GM12878 (cell line): ENCODE data around the gene SLC9A3. TPM values are rescaled to one million over a fixed set of nuclear protein-coding genes. Genes with fewer than 3 reads are reported as not detected.

Experiments used
- ATF7 ChIP-seq: fragments of 450-650 bp; IDR thresholded peaks from 2 replicates; pipeline ENCODE4 v1.6.1; 2016; ENCODE audit warnings: low read depth, mild to moderate bottlenecking
- CBX5 ChIP-seq: sonication (generic); IDR thresholded peaks from 2 replicates; pipeline ENCODE4 v1.6.1; 2016; ENCODE audit warnings: low read depth, moderate library complexity, mild to moderate bottlenecking, inconsistent platforms
- SREBF2 ChIP-seq: IDR thresholded peaks from 2 replicates; pipeline ENCODE4 v1.6.1; 2012; ENCODE audit warnings: mild to moderate bottlenecking, low read length
- ZNF24 ChIP-seq: fragments of 450-650 bp; IDR thresholded peaks from 2 replicates; pipeline ENCODE4 v1.6.1; 2017; ENCODE audit warnings: antibody characterized with exemption, mild to moderate bottlenecking
- polyA plus RNA-seq, 11 experiments: library from polyadenylated mRNA; depleted of rRNA in 4 of 11; unstranded in 6 of 11; stranded (reverse) in 5 of 11; fragments of >200 nt; fragmentation: Nextera tagmentation in 4 of 11; fragmentation: Illumina TruSeq in 1 of 11; extraction: Ambion mirVana in 4 of 11; extraction: Trizol in 1 of 11; gene quantifications; 1 replicate in 1 of 11; 2 replicates in 10 of 11; pipeline versions ENCODE4 v1.2.1 to v1.2.3, GENCODE V29; 2011 to 2016; ENCODE audit warnings: inconsistent platforms in 2 of 11, missing spikeins in 2 of 11, low read depth in 1 of 11
- total RNA-seq, 4 experiments: library from RNA; depleted of rRNA in 3 of 4; stranded (reverse); fragments of >200 nt in 3 of 4; fragmentation: Illumina TruSeq in 1 of 4; extraction: Trizol in 1 of 4; gene quantifications; 2 replicates each; pipeline versions ENCODE4 v1.2.1 to v1.2.3, GENCODE V29; 2013 to 2021
- TF ChIP-seq, protein P1 (sequence below): fragments of 450-650 bp; IDR thresholded peaks from 2 replicates; pipeline ENCODE4 v1.6.1; 2017; ENCODE audit warnings: mild to moderate bottlenecking, moderate library complexity
- TF ChIP-seq, protein P2 (sequence below): fragments of 150-350 bp; IDR thresholded peaks from 2 replicates; pipeline ENCODE4 v1.6.1; 2016; ENCODE audit warnings: low read depth, low read length

The SLC9A3 gene
- total and polyA plus RNA-seq, 10 of the 15 experiments (the other 5 are each of a cell fraction or from before 2014, with no cell fraction given) = 0.04 to 5.2 (median 2.3) TPM; not detected in 1

DNA sequence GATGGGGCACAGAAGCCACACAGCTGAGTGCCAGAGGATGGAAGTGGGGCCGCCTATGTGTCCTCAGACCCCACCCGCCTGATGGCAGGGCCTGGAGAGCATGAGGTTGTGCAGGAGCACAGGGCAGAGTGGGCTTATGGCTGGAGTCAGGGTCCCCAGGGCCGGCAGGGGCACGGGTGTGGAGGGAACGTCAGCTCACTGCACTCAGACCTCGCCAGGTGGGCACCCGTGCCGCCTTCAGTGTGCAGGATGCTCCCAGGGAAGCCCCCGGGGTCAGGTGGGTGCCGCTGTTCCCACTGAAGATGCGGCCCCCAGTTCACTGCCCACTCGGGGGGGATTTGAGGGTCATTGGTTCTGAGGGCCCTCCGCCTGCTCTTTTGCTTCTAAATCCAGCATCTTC is 46.4 kb downstream of the SLC9A3 start (continued):
- TF ChIP-seq, protein P1, sequence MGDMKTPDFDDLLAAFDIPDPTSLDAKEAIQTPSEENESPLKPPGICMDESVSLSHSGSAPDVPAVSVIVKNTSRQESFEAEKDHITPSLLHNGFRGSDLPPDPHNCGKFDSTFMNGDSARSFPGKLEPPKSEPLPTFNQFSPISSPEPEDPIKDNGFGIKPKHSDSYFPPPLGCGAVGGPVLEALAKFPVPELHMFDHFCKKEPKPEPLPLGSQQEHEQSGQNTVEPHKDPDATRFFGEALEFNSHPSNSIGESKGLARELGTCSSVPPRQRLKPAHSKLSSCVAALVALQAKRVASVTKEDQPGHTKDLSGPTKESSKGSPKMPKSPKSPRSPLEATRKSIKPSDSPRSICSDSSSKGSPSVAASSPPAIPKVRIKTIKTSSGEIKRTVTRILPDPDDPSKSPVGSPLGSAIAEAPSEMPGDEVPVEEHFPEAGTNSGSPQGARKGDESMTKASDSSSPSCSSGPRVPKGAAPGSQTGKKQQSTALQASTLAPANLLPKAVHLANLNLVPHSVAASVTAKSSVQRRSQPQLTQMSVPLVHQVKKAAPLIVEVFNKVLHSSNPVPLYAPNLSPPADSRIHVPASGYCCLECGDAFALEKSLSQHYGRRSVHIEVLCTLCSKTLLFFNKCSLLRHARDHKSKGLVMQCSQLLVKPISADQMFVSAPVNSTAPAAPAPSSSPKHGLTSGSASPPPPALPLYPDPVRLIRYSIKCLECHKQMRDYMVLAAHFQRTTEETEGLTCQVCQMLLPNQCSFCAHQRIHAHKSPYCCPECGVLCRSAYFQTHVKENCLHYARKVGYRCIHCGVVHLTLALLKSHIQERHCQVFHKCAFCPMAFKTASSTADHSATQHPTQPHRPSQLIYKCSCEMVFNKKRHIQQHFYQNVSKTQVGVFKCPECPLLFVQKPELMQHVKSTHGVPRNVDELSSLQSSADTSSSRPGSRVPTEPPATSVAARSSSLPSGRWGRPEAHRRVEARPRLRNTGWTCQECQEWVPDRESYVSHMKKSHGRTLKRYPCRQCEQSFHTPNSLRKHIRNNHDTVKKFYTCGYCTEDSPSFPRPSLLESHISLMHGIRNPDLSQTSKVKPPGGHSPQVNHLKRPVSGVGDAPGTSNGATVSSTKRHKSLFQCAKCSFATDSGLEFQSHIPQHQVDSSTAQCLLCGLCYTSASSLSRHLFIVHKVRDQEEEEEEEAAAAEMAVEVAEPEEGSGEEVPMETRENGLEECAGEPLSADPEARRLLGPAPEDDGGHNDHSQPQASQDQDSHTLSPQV = no peak
- no peak for TF ChIP-seq ZNF24
- TF ChIP-seq, protein P2, sequence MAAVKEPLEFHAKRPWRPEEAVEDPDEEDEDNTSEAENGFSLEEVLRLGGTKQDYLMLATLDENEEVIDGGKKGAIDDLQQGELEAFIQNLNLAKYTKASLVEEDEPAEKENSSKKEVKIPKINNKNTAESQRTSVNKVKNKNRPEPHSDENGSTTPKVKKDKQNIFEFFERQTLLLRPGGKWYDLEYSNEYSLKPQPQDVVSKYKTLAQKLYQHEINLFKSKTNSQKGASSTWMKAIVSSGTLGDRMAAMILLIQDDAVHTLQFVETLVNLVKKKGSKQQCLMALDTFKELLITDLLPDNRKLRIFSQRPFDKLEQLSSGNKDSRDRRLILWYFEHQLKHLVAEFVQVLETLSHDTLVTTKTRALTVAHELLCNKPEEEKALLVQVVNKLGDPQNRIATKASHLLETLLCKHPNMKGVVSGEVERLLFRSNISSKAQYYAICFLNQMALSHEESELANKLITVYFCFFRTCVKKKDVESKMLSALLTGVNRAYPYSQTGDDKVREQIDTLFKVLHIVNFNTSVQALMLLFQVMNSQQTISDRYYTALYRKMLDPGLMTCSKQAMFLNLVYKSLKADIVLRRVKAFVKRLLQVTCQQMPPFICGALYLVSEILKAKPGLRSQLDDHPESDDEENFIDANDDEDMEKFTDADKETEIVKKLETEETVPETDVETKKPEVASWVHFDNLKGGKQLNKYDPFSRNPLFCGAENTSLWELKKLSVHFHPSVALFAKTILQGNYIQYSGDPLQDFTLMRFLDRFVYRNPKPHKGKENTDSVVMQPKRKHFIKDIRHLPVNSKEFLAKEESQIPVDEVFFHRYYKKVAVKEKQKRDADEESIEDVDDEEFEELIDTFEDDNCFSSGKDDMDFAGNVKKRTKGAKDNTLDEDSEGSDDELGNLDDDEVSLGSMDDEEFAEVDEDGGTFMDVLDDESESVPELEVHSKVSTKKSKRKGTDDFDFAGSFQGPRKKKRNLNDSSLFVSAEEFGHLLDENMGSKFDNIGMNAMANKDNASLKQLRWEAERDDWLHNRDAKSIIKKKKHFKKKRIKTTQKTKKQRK = no peak
- TF ChIP-seq ATF7 = no peak
- TF ChIP-seq CBX5 = no peak
- no peak for TF ChIP-seq SREBF2
